Measurements from ENCODE around the gene OR7G3. TPM values are rescaled to one million over a fixed set of nuclear protein-coding genes. Genes with fewer than 3 reads are reported as not detected.

The OR7G3 gene
- polyA plus RNA-seq, 1 donor from 2014 or later: not detected

Small RNA genes lying within 50 kb of the gene (small RNA-seq; reads per million reads assigned to genes)
- gene OR1M4P: 0 reads per million in 3 experiments

Other genes with a start within 250 kb of the OR7G3 start
- gene MUC16, start 116.5 kb downstream of the OR7G3 start, polyA plus RNA-seq: not detected in 2 replicates
- not detected in 2 replicates for gene OR1M1, start 39.9 kb downstream of the OR7G3 start, polyA plus RNA-seq
- gene OR7G2, start 19.5 kb downstream of the OR7G3 start, polyA plus RNA-seq: not detected in 2 replicates
- gene OR7G1, start 11.2 kb downstream of the OR7G3 start, polyA plus RNA-seq: not detected in 2 replicates
- 14.5 and 18.5 TPM in 2 replicates for gene ZNF317, start 13.4 kb upstream of the OR7G3 start, polyA plus RNA-seq
- 0.09 and 0.30 TPM in 2 replicates for gene OR7D2, start 52.0 kb upstream of the OR7G3 start, polyA plus RNA-seq
- not detected in 2 replicates for gene OR7D4, start 92.6 kb upstream of the OR7G3 start, polyA plus RNA-seq
- not detected in 2 replicates for gene OR7E24, start 124.0 kb upstream of the OR7G3 start, polyA plus RNA-seq
- gene ZNF699, start 182.9 kb upstream of the OR7G3 start, polyA plus RNA-seq: 13.5 and 21.7 TPM in 2 replicates
- 50.4 and 57.7 TPM in 2 replicates for gene ZNF559, start 197.2 kb upstream of the OR7G3 start, polyA plus RNA-seq
- 51.0 and 61.1 TPM in 2 replicates for gene ZNF177, start 236.1 kb upstream of the OR7G3 start, polyA plus RNA-seq

Data from neural cell (in vitro differentiated cells).